ENCODE data around the gene FYN. TPM values are rescaled to one million over a fixed set of nuclear protein-coding genes. Genes with fewer than 3 reads are reported as not detected.

The FYN gene
- total and polyA plus RNA-seq, 2 of the 4 experiments (the other 2 are of a cell fraction): 30.8 to 36.4 TPM

DNA sequence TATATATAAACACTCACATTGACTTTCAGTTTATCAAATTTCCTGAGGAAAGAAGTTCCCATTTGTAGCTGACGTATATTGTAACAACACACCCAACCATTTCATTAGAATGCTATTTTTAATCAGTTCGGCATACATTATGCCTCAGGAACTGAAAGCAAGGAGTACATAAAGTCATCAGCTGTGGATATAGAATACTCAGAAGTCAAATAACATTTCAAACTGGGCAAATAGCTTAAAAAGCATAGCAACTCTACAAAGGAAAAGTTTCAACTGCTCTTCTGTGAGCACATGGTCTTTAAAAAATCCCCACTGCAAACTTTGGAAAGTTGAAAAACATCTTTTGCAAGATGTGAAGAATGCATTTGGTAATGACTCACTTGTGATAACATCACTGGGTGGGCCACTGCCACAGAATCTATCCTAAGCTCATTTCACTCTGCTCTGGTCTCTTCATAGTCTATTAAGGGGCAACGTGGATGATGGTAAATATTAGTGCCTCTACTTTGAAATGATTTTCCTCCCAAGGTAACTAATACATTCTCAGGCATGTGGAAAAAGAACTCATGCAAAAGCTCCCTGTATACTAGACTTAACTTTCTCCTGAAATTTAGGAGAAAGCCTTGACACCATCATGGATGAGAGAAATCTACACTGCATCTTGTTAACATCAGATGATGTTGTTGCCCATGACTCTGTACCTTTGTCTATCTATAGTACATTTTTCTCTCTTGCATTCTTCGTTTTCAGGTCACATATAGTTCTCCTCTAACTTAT is 49.2 kb downstream of the FYN start (continued):
- TF ChIP-seq NFE2L2 (IDR thresholded peaks at IDR 0.05; ENCODE audit: low read depth, low read length) (no peak), CEBPB (IDR thresholded peaks at IDR 0.05; ENCODE audit: low read depth, low read length) (peak; percentile 82), POLR2A (IDR thresholded peaks at IDR 0.05; ENCODE audit: low read depth, low read length) (0 out of 2 replicates have a peak, but pooled peaks have one; percentile 42)

DNA sequence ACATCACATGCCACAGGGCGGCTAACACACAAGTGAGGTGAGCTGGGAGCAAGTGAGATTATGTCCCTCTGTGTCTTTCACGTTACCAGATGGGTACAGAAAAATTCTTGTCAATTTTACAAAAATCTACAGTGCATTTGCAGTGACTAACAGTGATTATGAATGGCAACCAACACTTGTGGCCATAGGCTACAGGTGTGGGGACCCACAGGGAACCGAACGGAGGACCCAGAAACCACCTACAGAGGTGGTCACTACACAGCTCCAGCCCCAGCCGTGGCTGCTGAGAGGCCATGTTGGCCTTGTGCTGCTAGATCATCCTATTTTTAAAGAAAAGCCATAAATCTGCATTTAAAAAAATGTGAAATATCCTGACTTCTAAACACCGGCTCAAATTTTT is 50.2 kb downstream of the FYN start:
- no TSS peak for BruUV-seq (replicated peaks)
- ChIA-PET CTCF (no interaction called here), POLR2A (ENCODE audit: unreplicated experiment) (no interaction called here)
- peak overlapping the region; percentile 79; the same call in 1 of the 2 replicates for H2AK5ac ChIP-seq (ENCODE audit: low read depth, low read length)
- peak overlapping the region; percentile 22 for H2BK5ac ChIP-seq (ENCODE audit: low read depth, low read length, poor library complexity, severe bottlenecking)
- peak overlapping the region; percentile 58; the same call in 1 of the 2 replicates for H3K27ac ChIP-seq (ENCODE audit: insufficient read depth, low read length)
- peaks cover 17 to 18% of the 10 kb centered on the region in 2 experiments for H3K79me1 ChIP-seq (ENCODE audit: low read depth in 1 of 2, low read length in 2 of 2)
- peaks cover 12% of the 10 kb centered on the region for H3K9me1 ChIP-seq (ENCODE audit: insufficient read depth, low read length)
- peak overlapping the region; percentile 58 for H3K4ac ChIP-seq (ENCODE audit: low read depth, low read length)
- H4K20me1 ChIP-seq (ENCODE audit: insufficient read depth, low read length): peaks cover 11% of the 10 kb centered on the region
- intact Hi-C loops (cut with micrococcal nuclease): loop anchor here (5.0 kb wide), 1 partner anchor 111 kb away; no protein-coding TSS in a partner anchor
- WGBS, 2 experiments (ENCODE audit: extremely low coverage in 2 of 2, insufficient read length in 1 of 2): 100% methylated on average over 1 of the region's 6 CpGs; no CpG with 5 or more reads in 1 of the 2 experiments
- H3K56ac ChIP-seq (ENCODE audit: extremely low read depth, insufficient read depth, low read length): no peak overlapping the region
- H2AK9ac ChIP-seq (replicated peaks; ENCODE audit: low read depth, low read length, poor library complexity): no peak overlapping the region
- peaks cover 23% of the 10 kb centered on the region for H3K4me1 ChIP-seq (ENCODE audit: control insufficient read depth, insufficient read depth, low read length)
- no peaks in the 10 kb centered on the region for H3K27me3 ChIP-seq (ENCODE audit: control insufficient read depth, insufficient read depth, low read length)
- peak overlapping the region; percentile 64; the same call in 1 of the 2 replicates for H3K14ac ChIP-seq (replicated peaks; ENCODE audit: low read depth, low read length)
- dilution Hi-C loops (cut with HindIII; ENCODE audit: low sequenced_read_pairs, unreplicated experiment): no loop called here
- peak overlapping the region; percentile 55 for H2BK120ac ChIP-seq (ENCODE audit: low read depth, low read length)
- H3K36me3 ChIP-seq (ENCODE audit: control insufficient read depth, insufficient read depth, low read length): peaks cover 2% of the 10 kb centered on the region; the same call in 1 of the 2 replicates
- ATAC-seq (ENCODE audit: low read depth): no peak
- no peak overlapping the region for H2BK20ac ChIP-seq (ENCODE audit: low read depth, low read length)
- no peak overlapping the region for H4K5ac ChIP-seq (ENCODE audit: low read depth, low read length)
- H3K23ac ChIP-seq (ENCODE audit: low read depth, low read length): peak overlapping the region; percentile 28; the same call in 1 of the 2 replicates
- no peak overlapping the region for H3K18ac ChIP-seq (ENCODE audit: low read depth, low read length)
- H2AFZ ChIP-seq (replicated peaks; ENCODE audit: low read length, poor library complexity): no peak overlapping the region
- peak overlapping the region; percentile 20 to 51; a peak in 2 of 4 replicates for H4K8ac ChIP-seq (ENCODE audit: low read depth in 2 of 2, low read length in 2 of 2)
- DNase-seq: no peak
- H2BK15ac ChIP-seq (ENCODE audit: low read depth, low read length): peak overlapping the region; percentile 7; the same call in 2 of the 3 replicates
- no peaks in the 10 kb centered on the region for H3K9me3 ChIP-seq (ENCODE audit: control insufficient read depth, insufficient read depth, low read length)
- H3K4me3 ChIP-seq (ENCODE audit: insufficient read depth, low read depth, low read length): no peak overlapping the region
- in situ Hi-C loops (cut with MboI; ENCODE audit: low sequenced_read_pairs): no loop called here
- H3K9ac ChIP-seq (ENCODE audit: low read depth, low read length): no peak overlapping the region
- peak overlapping the region; percentile 14; the same call in 1 of the 2 replicates for H4K91ac ChIP-seq (ENCODE audit: insufficient read depth, low read depth, low read length)
- H3K4me2 ChIP-seq (ENCODE audit: low read depth, low read length): no peak overlapping the region
- TF ChIP-seq BHLHE40 (IDR thresholded peaks at IDR 0.05; ENCODE audit: low read depth, low read length) (no peak), CEBPB (IDR thresholded peaks at IDR 0.05; ENCODE audit: low read depth, low read length) (no peak), RCOR1 (IDR thresholded peaks at IDR 0.05; ENCODE audit: insufficient replicate concordance, low read length) (no peak), POLR2A (IDR thresholded peaks at IDR 0.05; ENCODE audit: low read depth, low read length) (no peak), MAZ (IDR thresholded peaks at IDR 0.05; ENCODE audit: borderline replicate concordance, low read depth, low read length) (no peak), RFX5 (IDR thresholded peaks at IDR 0.05; ENCODE audit: low read depth, low read length) (no peak), NFE2L2 (IDR thresholded peaks at IDR 0.05; ENCODE audit: low read depth, low read length) (no peak), MAFK (IDR thresholded peaks at IDR 0.05; ENCODE audit: low read depth, low read length) (no peak)
- TF ChIP-seq, protein P1, sequence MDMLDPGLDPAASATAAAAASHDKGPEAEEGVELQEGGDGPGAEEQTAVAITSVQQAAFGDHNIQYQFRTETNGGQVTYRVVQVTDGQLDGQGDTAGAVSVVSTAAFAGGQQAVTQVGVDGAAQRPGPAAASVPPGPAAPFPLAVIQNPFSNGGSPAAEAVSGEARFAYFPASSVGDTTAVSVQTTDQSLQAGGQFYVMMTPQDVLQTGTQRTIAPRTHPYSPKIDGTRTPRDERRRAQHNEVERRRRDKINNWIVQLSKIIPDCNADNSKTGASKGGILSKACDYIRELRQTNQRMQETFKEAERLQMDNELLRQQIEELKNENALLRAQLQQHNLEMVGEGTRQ (IDR thresholded peaks at IDR 0.05; ENCODE audit: low read depth, low read length): no peak
- TF ChIP-seq, protein P2, sequence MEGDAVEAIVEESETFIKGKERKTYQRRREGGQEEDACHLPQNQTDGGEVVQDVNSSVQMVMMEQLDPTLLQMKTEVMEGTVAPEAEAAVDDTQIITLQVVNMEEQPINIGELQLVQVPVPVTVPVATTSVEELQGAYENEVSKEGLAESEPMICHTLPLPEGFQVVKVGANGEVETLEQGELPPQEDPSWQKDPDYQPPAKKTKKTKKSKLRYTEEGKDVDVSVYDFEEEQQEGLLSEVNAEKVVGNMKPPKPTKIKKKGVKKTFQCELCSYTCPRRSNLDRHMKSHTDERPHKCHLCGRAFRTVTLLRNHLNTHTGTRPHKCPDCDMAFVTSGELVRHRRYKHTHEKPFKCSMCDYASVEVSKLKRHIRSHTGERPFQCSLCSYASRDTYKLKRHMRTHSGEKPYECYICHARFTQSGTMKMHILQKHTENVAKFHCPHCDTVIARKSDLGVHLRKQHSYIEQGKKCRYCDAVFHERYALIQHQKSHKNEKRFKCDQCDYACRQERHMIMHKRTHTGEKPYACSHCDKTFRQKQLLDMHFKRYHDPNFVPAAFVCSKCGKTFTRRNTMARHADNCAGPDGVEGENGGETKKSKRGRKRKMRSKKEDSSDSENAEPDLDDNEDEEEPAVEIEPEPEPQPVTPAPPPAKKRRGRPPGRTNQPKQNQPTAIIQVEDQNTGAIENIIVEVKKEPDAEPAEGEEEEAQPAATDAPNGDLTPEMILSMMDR (conservative IDR thresholded peaks at IDR 0.05; ENCODE audit: low read depth, low read length): no peak
- TF ChIP-seq, protein P3, sequence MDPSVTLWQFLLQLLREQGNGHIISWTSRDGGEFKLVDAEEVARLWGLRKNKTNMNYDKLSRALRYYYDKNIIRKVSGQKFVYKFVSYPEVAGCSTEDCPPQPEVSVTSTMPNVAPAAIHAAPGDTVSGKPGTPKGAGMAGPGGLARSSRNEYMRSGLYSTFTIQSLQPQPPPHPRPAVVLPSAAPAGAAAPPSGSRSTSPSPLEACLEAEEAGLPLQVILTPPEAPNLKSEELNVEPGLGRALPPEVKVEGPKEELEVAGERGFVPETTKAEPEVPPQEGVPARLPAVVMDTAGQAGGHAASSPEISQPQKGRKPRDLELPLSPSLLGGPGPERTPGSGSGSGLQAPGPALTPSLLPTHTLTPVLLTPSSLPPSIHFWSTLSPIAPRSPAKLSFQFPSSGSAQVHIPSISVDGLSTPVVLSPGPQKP (IDR thresholded peaks at IDR 0.05; ENCODE audit: borderline replicate concordance, low read depth, low read length): no peak

Measured in IMR-90 (cell line).